Activated CD8-positive, alpha-beta memory T cell treated with anti-CD3 and anti-CD28 coated beads, Interleukin-2, amount 50 U/mL, for 24 hours (primary cell): ENCODE data around the gene C17orf58.

Source experiments
- DNase-seq: peaks from one replicate; pipeline ENCODE4 v3.0.0-alpha.2; 2020; ENCODE audit errors: extremely low read depth

The C17orf58 gene

DNA sequence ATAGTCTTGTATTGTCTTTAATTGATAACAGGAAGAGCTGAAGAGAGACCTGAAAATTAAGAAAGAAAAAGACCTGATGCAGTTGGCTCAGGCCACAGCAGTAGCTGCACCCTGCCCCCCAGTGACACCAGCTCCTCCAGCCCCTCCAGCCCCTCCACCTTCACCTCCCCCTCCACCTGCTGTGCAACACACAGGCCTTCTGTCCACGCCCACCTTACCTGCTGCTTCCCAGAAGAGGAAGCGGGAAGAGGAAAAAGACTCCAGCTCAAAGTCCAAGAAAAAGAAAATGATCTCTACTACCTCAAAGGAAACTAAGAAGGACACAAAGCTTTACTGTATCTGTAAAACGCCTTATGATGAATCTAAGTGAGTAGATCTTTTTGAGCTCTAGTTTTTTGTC, 36.8 kb downstream of the C17orf58 start:
- no peak for DNase-seq

DNA sequence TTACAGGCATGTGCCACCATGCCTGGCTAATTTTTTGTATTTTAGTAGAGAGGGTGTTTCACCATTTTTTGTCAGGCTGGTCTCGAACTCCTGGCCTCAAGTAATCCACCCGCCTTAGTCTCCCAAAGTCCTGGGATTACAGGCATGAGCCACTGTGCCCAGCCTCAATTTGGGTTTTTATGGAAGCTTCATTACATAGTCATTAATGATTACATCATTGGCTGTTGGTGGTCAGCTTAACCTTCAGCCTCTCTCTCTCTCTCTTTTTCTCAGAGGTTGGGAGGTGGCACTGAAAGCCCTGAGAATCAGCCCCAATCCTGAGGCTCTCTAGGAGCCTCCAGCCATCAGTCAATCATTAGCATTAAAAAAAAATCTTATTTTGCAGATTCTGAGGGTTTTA, 45.3 kb downstream of the C17orf58 start:
- DNase-seq: no peak

- no peak for DNase-seq
These were observed 48.9 kb downstream of the C17orf58 start for GRCh38 chr17:67947325-67947813.

- DNase-seq: no peak
These were observed 49.8 kb downstream of the C17orf58 start for GRCh38 chr17:67946513-67946912.

GRCh38 chr17:67944035-67944434, 52.2 kb downstream of the C17orf58 start:
- no peak for DNase-seq

- no peak for DNase-seq
These were observed 53.5 kb downstream of the C17orf58 start for GRCh38 chr17:67942810-67943209.
